Nephron progenitor cell (in vitro differentiated cells): Measurements from ENCODE around the gene CTXND2.

Source experiments
- DNase-seq: peaks from one replicate; pipeline ENCODE4 v3.0.0; 2021
- H3K27ac Mint-ChIP-seq: 2 replicates; pipeline ENCODE4 v1.8.0; 2021; ENCODE audit warnings: mild to moderate bottlenecking, moderate library complexity, mixed read lengths
- H3K27me3 Mint-ChIP-seq: 2 replicates; pipeline ENCODE4 v1.8.0; 2021; ENCODE audit warnings: mild to moderate bottlenecking, low read depth, mixed read lengths; ENCODE audit not compliant: poor library complexity
- H3K36me3 Mint-ChIP-seq: 2 replicates; pipeline ENCODE4 v1.8.0; 2021; ENCODE audit warnings: low read depth, mixed read lengths
- H3K4me1 Mint-ChIP-seq: 2 replicates; pipeline ENCODE4 v1.8.0; 2021; ENCODE audit warnings: mixed read lengths
- H3K4me3 Mint-ChIP-seq: 2 replicates; pipeline ENCODE4 v1.8.0; 2021; ENCODE audit warnings: mild to moderate bottlenecking, moderate library complexity, mixed read lengths
- H3K9me3 Mint-ChIP-seq: 2 replicates; pipeline ENCODE4 v1.8.0; 2021; ENCODE audit warnings: mild to moderate bottlenecking, moderate library complexity, mixed read lengths
- TF ChIP-seq, protein P1 (sequence below): fragments of 200-600 bp; sonication (generic); IDR thresholded peaks from 2 replicates; pipeline ENCODE4 v1.5.0; 2021; ENCODE audit warnings: antibody characterized with exemption

The CTXND2 gene

GRCh38 chr1:150931773-150932172 is 44.8 kb downstream of the CTXND2 start:
- TF ChIP-seq, protein P1, sequence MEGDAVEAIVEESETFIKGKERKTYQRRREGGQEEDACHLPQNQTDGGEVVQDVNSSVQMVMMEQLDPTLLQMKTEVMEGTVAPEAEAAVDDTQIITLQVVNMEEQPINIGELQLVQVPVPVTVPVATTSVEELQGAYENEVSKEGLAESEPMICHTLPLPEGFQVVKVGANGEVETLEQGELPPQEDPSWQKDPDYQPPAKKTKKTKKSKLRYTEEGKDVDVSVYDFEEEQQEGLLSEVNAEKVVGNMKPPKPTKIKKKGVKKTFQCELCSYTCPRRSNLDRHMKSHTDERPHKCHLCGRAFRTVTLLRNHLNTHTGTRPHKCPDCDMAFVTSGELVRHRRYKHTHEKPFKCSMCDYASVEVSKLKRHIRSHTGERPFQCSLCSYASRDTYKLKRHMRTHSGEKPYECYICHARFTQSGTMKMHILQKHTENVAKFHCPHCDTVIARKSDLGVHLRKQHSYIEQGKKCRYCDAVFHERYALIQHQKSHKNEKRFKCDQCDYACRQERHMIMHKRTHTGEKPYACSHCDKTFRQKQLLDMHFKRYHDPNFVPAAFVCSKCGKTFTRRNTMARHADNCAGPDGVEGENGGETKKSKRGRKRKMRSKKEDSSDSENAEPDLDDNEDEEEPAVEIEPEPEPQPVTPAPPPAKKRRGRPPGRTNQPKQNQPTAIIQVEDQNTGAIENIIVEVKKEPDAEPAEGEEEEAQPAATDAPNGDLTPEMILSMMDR = no peak
- Mint-ChIP-seq H3K27ac (no peak overlapping the region), H3K4me3 (no peak overlapping the region), H3K9me3 (peaks cover 53% of the 10 kb centered on the region), H3K27me3 (no peaks in the 10 kb centered on the region), H3K36me3 (peaks cover 92% of the 10 kb centered on the region), H3K4me1 (peaks cover 8% of the 10 kb centered on the region)
- DNase-seq = no peak

- Mint-ChIP-seq H3K9me3 (no peaks in the 10 kb centered on the region), H3K27me3 (no peaks in the 10 kb centered on the region), H3K27ac (no peak overlapping the region), H3K4me3 (no peak overlapping the region), H3K36me3 (peaks cover 77% of the 10 kb centered on the region), H3K4me1 (no peaks in the 10 kb centered on the region)
- DNase-seq = no peak
- TF ChIP-seq, protein P1 = no peak
Measured at GRCh38 chr1:150944856-150945255, 57.9 kb downstream of the CTXND2 start.

DNA sequence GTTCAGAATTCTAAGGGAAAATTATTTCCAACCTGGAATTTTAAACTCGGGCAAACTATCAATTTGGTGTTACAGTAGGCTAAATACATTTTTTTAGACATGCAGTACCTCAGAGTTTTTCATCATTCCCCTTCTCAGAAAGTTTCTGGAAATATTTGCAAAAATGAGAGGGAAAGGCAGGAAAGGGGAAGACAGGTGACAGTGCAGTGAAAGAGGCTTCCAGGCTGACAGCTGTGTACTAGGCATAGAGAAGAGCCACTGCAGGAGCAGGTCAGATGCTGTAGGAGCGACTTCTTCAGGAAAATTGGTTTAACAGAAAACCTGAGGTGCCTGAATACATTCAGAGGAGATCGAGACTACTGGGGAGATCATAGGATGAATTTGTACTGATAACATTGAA is 67.8 kb downstream of the CTXND2 start:
- Mint-ChIP-seq H3K36me3 (peaks cover 85% of the 10 kb centered on the region), H3K27ac (peak overlapping the region; percentile 11), H3K9me3 (no peaks in the 10 kb centered on the region), H3K4me3 (no peak overlapping the region), H3K4me1 (no peaks in the 10 kb centered on the region), H3K27me3 (no peaks in the 10 kb centered on the region)
- DNase-seq = no peak
- TF ChIP-seq, protein P1 = no peak

DNA sequence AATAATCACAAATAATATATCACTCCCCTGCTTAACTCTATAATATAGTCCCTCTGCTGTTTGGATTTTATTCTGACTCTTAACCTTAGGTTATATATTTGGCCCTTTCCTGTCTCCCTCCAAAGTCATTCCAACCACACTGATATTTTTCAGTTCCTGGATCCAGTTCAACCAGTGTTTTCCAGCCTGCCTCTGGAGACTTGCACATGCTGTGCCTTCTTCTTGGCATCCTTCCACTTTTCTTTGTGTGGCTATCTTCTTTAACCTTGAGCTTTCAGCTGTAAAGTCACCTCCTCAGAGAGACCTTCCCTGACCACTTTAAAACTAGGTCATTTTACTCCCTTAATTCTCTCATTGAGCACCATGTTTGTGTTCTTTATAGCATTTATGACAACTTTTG is 68.3 kb downstream of the CTXND2 start:
- TF ChIP-seq, protein P1 = no peak

DNA sequence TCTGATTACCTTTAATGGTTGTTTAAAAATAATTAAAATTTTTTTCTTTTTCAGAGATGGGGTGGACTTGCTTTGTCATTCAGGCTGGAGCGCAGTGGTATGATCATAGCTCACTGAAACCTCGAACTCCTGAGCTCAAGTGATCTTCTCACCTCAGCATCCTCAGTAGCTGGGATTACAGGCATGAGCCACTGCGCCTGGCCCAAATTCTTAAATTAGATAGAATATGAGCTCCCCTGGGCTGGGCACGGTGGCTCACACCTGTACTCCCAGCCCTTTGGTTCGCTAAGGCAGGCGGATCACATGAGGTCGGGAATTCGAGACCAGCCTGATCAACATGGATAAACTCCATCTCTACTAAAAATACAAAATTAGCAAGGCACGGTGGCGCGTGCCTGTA is 70.7 kb downstream of the CTXND2 start:
- Mint-ChIP-seq H3K27ac (no peak overlapping the region), H3K36me3 (peaks cover 85% of the 10 kb centered on the region), H3K9me3 (no peaks in the 10 kb centered on the region)

More for the DNA sequence above, 68.3 kb downstream of the CTXND2 start:
- Mint-ChIP-seq H3K9me3 (no peaks in the 10 kb centered on the region), H3K27me3 (no peaks in the 10 kb centered on the region), H3K4me3 (no peak overlapping the region), H3K4me1 (no peaks in the 10 kb centered on the region), H3K27ac (peak overlapping the region; percentile 22), H3K36me3 (peaks cover 85% of the 10 kb centered on the region)
- DNase-seq = no peak

GRCh38 chr1:150960646-150961045 is 73.7 kb downstream of the CTXND2 start:
- Mint-ChIP-seq H3K4me3 (no peak overlapping the region), H3K9me3 (no peaks in the 10 kb centered on the region), H3K27me3 (no peaks in the 10 kb centered on the region), H3K27ac (no peak overlapping the region), H3K4me1 (peaks cover 17% of the 10 kb centered on the region), H3K36me3 (peaks cover 88% of the 10 kb centered on the region)
- no peak for DNase-seq
- TF ChIP-seq, protein P1 = no peak

More for the DNA sequence above, 70.7 kb downstream of the CTXND2 start:
- no peak for DNase-seq
- Mint-ChIP-seq H3K4me1 (peaks cover 4% of the 10 kb centered on the region), H3K27me3 (no peaks in the 10 kb centered on the region), H3K4me3 (no peak overlapping the region)
- TF ChIP-seq, protein P1 = no peak
